DND-41 (cell line): ENCODE data around the gene GRM6.
A peak's percentile ranks its signal among the peaks of the same experiment; 100 is the strongest.

ENCODE experiments used
- ATAC-seq: fragments of 200-7000 bp; cut with Tn5 transposase; 3 replicates; pipeline ENCODE4 v1.9.1; 2021; ENCODE audit warnings: low read depth; ENCODE audit not compliant: insufficient read depth
- DNase-seq: peaks from one replicate; pipeline ENCODE4 v3.0.0-alpha.2; 2020
- H2AFZ ChIP-seq: 2 replicates; pipeline ENCODE4 v1.6.0; 2012; ENCODE audit warnings: low read depth, low read length
- H3K27ac ChIP-seq: 2 replicates; pipeline ENCODE4 v1.5.1; 2012; ENCODE audit warnings: low read length, inconsistent platforms
- H3K27me3 ChIP-seq: fragments of 200-600 bp; sonication (generic); 2 replicates; pipeline ENCODE4 v1.6.0; 2012; ENCODE audit warnings: low read length, mild to moderate bottlenecking, inconsistent platforms; ENCODE audit not compliant: insufficient read depth, poor library complexity
- H3K36me3 ChIP-seq: 2 replicates; pipeline ENCODE4 v1.5.1; 2012; ENCODE audit warnings: low read length, inconsistent platforms; ENCODE audit not compliant: insufficient read depth
- H3K4me1 ChIP-seq: 2 replicates; pipeline ENCODE4 v1.5.1; 2012; ENCODE audit warnings: mild to moderate bottlenecking, low read length; ENCODE audit not compliant: insufficient read depth
- H3K4me2 ChIP-seq: 2 replicates; pipeline ENCODE4 v1.6.0; 2012; ENCODE audit warnings: mild to moderate bottlenecking, moderate library complexity, low read length, inconsistent platforms; ENCODE audit not compliant: insufficient read depth
- H3K4me3 ChIP-seq, 2 experiments: fragments of 200-600 bp in 1 of 2; shearing (Covaris generic) in 1 of 2; 2 replicates each; pipeline ENCODE4 v1.5.1; 2012 to 2016; ENCODE audit warnings: inconsistent platforms in 2 of 2, low read length in 2 of 2, mild to moderate bottlenecking in 2 of 2, low read depth in 1 of 2, moderate library complexity in 1 of 2
- H3K79me2 ChIP-seq: 2 replicates; pipeline ENCODE4 v1.6.0; 2012; ENCODE audit warnings: low read length, inconsistent platforms; ENCODE audit not compliant: insufficient read depth
- H3K9ac ChIP-seq: 2 replicates; pipeline ENCODE4 v1.6.0; 2012; ENCODE audit warnings: low read depth, mild to moderate bottlenecking, inconsistent platforms, low read length, moderate library complexity
- H3K9me3 ChIP-seq: 2 replicates; pipeline ENCODE4 v1.5.1; 2012; ENCODE audit warnings: low read length, moderate library complexity, mild to moderate bottlenecking, inconsistent platforms; ENCODE audit not compliant: insufficient read depth, severe bottlenecking
- H4K20me1 ChIP-seq: 2 replicates; pipeline ENCODE4 v1.6.0; 2012; ENCODE audit warnings: low read length; ENCODE audit not compliant: insufficient read depth
- EZH2 ChIP-seq: IDR thresholded peaks from 3 replicates; pipeline ENCODE4 v1.6.1; 2012; ENCODE audit warnings: borderline replicate concordance, low read depth, mild to moderate bottlenecking, moderate library complexity, low read length, inconsistent platforms; ENCODE audit not compliant: severe bottlenecking
- TF ChIP-seq, protein P1 (sequence below): IDR thresholded peaks from 2 replicates; pipeline ENCODE4 v1.5.1; 2012; ENCODE audit warnings: borderline replicate concordance, low read length, moderate library complexity, mild to moderate bottlenecking; ENCODE audit not compliant: poor library complexity, severe bottlenecking; ENCODE audit errors: extremely low read depth

GRM6 gene

DNA sequence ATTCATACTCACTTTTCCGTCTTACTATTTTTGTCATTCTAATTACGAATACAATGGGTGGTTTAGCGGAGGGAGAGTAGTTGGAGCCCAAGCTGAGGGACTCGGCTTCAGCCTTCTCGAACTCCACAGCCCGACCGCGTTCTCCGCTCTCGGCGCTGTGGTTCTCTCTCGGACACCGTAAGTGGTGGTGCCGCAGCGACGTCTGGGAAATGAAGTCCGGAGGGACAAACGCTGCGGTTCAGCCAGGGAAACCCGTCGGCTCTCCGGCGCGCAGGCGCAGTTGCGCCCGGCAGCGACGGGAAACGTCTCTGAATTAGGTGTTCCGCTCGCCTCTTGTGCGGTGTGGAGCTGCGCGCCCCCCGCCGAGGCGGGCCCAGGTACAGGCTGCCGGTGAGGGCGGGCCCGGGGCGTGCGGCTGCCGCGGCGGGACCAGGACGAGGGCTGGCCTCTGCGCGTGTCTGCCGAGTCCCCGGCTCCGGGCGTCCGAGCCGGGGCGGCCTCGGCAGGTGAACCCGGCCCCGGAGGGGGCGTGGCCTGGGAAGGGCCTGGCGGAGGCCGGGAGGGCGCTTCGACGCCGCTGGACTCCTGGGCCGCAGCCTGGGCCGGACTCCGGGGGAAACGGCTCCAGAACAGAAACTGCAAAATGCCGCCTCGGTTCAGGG, 28.5 kb upstream of the GRM6 start, which contains the start of gene ZNF879:
Gene ZNF879 (plus strand): TSS at position 277 of the 662 bp plus-strand sequence. CDS start 1,201 bp downstream, outside the sequence.
- H3K4me1 ChIP-seq = peaks cover 15% of the 10 kb centered on the region; the same call in 1 of the 2 replicates
- H2AFZ ChIP-seq = peak within 1 kb of the TSS; percentile 76
- peak within 1 kb of the TSS; percentile 45; the same call in 1 of the 2 replicates for H3K27ac ChIP-seq
- TF ChIP-seq EZH2 = no peak
- TF ChIP-seq, protein P1, sequence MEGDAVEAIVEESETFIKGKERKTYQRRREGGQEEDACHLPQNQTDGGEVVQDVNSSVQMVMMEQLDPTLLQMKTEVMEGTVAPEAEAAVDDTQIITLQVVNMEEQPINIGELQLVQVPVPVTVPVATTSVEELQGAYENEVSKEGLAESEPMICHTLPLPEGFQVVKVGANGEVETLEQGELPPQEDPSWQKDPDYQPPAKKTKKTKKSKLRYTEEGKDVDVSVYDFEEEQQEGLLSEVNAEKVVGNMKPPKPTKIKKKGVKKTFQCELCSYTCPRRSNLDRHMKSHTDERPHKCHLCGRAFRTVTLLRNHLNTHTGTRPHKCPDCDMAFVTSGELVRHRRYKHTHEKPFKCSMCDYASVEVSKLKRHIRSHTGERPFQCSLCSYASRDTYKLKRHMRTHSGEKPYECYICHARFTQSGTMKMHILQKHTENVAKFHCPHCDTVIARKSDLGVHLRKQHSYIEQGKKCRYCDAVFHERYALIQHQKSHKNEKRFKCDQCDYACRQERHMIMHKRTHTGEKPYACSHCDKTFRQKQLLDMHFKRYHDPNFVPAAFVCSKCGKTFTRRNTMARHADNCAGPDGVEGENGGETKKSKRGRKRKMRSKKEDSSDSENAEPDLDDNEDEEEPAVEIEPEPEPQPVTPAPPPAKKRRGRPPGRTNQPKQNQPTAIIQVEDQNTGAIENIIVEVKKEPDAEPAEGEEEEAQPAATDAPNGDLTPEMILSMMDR = no peak
- H3K4me2 ChIP-seq = peak within 1 kb of the TSS; percentile 70
- peak within 1 kb of the TSS; percentile 56 for H3K9ac ChIP-seq
- no peaks in the 10 kb centered on the region for H3K27me3 ChIP-seq
- H3K9me3 ChIP-seq = peaks cover 4% of the 10 kb centered on the region
- ATAC-seq = peak; percentile 90
- peak within 1 kb of the TSS; percentile 15 to 65; a peak in 3 of 4 replicates for H3K4me3 ChIP-seq
- no peaks in the 10 kb centered on the region for H3K79me2 ChIP-seq
- peak; percentile 86 for DNase-seq
- no peaks in the 10 kb centered on the region for H4K20me1 ChIP-seq
- H3K36me3 ChIP-seq = peaks cover 13% of the 10 kb centered on the region; the same call in 1 of the 2 replicates

GRCh38 chr5:179008667-179009066, 13.5 kb upstream of the GRM6 start:
- Histone ChIP-seq H2AFZ (no peak overlapping the region), H3K4me3 (no peak overlapping the region), H3K4me1 (no peaks in the 10 kb centered on the region), H4K20me1 (no peaks in the 10 kb centered on the region), H3K4me2 (no peak overlapping the region), H3K9me3 (peaks cover 10% of the 10 kb centered on the region), H3K9ac (no peak overlapping the region), H3K27ac (no peak overlapping the region), H3K79me2 (no peaks in the 10 kb centered on the region), H3K27me3 (no peaks in the 10 kb centered on the region), H3K36me3 (no peaks in the 10 kb centered on the region)
- TF ChIP-seq EZH2 = no peak
- TF ChIP-seq, protein P1 = peak; percentile 38
- ATAC-seq (no peak), DNase-seq (no peak)

GRCh38 chr5:179006564-179006963, 11.4 kb upstream of the GRM6 start:
- H4K20me1 ChIP-seq = no peaks in the 10 kb centered on the region
- TF ChIP-seq, protein P1 = no peak
- TF ChIP-seq EZH2 = no peak
- no peak for DNase-seq
- no peak overlapping the region for H3K9ac ChIP-seq
- no peaks in the 10 kb centered on the region for H3K36me3 ChIP-seq
- H3K27ac ChIP-seq = no peak overlapping the region
- H3K4me1 ChIP-seq = no peaks in the 10 kb centered on the region
- H3K27me3 ChIP-seq = no peaks in the 10 kb centered on the region
- H3K4me2 ChIP-seq = no peak overlapping the region
- no peaks in the 10 kb centered on the region for H3K79me2 ChIP-seq
- no peak overlapping the region for H3K4me3 ChIP-seq
- peaks cover 3% of the 10 kb centered on the region for H3K9me3 ChIP-seq
- no peak overlapping the region for H2AFZ ChIP-seq
- no peak for ATAC-seq
